Jurkat, Clone E6-1 (cell line): ENCODE data around the gene CCDC169.
A peak's percentile ranks its signal among the peaks of the same experiment; 100 is the strongest.

Experiments used
- DNase-seq: peaks from one replicate; pipeline ENCODE4 v3.0.0-alpha.2; 2011; ENCODE audit warnings: low read depth, low spot score
- H3K4me3 ChIP-seq: 2 replicates; pipeline ENCODE4 v1.5.1; 2011; ENCODE audit warnings: mild to moderate bottlenecking, low read length, control low read depth, moderate library complexity

Gene CCDC169

DNA sequence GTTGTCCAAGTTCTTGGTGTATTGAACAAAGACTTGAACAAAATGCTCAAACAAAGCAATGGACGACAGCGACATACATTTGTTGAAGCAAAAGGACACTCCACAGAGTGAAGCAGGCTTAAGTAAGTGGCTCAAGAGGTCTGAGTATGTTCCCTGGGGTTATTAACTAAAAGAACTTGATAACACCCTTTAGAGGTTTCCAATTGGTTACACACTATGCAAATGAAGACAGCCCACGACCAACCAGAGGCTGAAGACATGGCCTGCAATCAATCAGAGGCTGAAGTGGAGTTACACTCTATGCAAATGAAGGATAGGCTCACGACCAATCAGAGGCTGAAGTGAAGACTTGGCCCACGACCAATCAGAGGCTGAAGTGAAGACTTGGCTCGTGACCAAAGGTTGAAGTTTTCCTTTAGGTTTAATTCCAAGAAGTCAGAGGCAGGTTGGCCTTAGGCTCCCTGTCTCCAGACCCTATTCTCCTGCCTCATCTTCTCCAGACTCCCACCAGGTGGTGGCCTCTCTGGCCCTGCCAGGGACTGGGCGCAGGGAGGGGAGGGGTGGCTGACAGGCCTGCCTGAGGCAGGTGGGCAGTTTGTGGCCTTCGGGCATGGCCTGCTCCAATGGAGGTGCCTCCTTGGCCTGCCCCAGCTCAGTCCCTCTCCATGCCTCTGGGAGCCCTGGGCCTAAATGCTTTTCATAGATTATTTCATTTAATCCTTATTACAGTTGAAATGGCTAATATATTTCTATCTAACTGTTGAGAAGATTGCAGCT, 38.1 kb downstream of the CCDC169 start:
- no peak overlapping the region for H3K4me3 ChIP-seq
- no peak for DNase-seq

GRCh38 chr13:36258831-36259230, 38.8 kb downstream of the CCDC169 start:
- no peak for DNase-seq
- H3K4me3 ChIP-seq: no peak overlapping the region

DNA sequence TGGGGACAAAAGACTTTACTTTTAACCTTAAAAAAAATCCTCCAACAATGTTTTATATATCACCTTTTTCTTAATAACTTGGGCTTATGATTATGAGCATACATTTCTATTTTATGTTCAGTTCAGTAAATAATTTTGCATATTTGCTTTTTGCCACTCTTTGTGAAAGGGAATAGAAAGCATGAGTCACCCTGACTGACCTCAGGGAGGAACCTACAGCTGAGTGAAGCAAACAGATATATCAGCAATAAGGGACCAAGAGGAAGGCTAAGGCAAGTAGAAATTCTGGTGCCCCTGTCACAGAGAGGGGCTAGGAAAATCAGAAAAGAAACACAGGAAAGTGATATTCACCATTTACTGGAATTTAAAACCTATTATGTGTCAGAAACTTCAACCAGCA, 46.1 kb downstream of the CCDC169 start:
- no peak for DNase-seq
- H3K4me3 ChIP-seq: no peak overlapping the region

DNA sequence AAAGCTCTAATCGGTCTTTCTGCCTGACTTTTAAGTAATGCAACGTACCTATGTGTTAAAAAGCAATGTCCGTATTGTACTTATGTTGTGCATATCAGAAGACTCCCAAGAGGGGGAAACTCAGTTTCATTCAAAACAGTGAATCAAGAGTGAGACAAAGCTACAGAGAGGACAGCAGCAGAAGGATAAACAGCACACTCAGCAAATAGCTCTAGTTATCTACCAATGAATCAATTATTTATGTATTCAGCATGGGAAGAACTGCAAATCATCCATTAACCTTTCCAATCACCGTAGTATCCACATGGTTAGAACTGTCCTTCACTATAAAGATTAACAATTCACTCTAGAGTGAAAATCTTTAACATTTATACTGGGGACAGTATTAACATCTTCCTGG, 46.6 kb downstream of the CCDC169 start:
- H3K4me3 ChIP-seq: no peak overlapping the region
- DNase-seq: no peak

DNA sequence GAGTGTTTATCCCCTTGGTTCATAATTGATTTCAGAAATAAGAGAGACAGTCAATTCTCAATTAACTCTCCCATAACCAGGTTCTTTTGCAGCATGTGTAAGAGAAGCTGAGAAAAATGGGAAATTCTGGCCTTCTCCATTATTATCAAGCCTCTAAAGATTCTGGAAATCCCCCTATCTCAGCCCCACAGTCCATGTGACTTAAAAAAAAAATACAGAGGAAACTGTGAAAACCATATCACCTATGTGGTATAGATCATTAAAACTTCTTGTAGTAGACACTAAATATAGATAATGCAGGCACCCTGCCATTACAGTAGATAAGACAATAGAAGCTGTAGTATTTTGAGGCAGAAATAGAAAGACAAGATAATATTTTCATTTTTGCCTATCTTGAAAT, 48.9 kb downstream of the CCDC169 start:
- H3K4me3 ChIP-seq: no peak overlapping the region
- no peak for DNase-seq

DNA sequence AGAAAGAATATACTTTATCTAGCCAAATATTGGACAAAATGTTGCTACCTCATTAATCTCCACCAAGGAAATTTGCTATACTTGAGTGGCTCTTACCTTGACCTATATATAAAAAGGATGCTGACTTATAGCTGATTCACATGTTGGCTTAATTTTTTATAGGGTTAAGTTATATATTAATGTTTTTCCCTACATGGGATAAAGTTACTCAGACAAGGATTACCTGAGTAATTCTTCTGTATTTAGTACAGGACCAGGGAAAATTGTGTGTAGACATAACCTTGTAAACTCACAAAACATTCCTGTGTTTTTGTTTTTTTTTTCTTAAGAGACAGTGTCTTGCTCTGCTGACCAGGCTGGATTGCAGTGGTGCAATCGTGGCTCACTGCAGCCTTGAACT, 52.6 kb downstream of the CCDC169 start:
- DNase-seq: no peak
- no peak overlapping the region for H3K4me3 ChIP-seq

- no peak for DNase-seq
- no peak overlapping the region for H3K4me3 ChIP-seq
Measured at GRCh38 chr13:36244073-36244472, 53.5 kb downstream of the CCDC169 start.

- no peak overlapping the region for H3K4me3 ChIP-seq
- DNase-seq: no peak
Measured at GRCh38 chr13:36242761-36243160, 54.9 kb downstream of the CCDC169 start.

DNA sequence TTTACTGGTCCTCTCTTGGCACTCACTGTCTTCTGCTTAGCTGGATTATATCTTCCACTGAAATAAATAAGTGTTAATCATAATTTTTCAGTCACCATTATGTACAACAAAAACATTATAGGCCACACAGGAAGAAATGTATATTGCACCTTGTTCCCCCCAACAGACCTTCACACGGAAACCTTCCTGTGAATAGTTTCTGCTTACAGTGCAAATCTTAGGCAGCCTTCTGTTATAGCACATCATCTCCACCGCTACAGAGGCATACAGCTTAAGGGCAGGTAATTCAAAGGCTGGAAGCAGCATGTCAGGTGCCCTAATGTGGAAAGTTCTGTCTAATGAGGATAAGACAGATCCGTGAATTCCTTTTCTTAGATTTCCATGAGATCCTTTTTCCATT, 66.4 kb downstream of the CCDC169 start:
- no peak for DNase-seq
- H3K4me3 ChIP-seq: no peak overlapping the region

DNA sequence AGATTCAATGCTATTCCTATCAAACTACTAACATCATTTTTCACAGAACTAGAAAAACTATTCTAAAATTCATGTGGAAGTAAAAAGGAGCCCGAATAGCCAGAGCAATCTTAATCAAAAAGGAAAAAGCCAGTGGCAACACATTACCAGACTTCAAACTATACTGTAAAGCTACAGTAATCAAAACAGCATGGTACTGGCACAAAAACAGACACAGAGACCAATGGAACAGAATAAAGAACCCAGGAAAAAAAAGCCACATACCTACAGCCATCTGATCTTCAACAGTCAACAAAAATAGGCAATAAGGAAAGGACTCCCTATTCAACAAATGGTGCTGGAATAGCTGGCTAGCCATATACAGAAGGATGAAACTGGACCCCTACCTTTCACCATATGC, 72.9 kb downstream of the CCDC169 start:
- no peak for DNase-seq
- no peak overlapping the region for H3K4me3 ChIP-seq

DNA sequence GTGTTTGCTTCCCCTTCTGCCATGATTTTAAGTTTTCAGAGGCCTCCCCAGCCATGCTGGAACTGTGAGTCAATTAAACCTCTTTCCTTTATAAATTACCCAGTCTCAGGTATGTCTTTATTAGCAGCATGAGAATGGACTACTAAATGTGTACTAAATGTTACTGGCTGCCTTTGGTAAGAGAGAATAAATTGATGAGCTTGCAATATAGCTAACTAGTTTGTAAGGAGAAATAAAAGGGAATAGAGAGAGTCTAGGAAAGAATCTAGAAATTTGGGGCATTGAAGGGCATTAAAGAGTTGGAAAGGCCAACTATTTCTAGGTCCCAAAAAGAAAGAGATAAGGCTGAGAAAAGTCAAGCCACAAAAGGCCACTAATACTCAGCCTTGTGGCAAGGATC, 77.7 kb downstream of the CCDC169 start:
- no peak overlapping the region for H3K4me3 ChIP-seq

GRCh38 chr13:36217456-36217855, 80.2 kb downstream of the CCDC169 start:
- no peak overlapping the region for H3K4me3 ChIP-seq
- DNase-seq: peak; percentile 14

More for the DNA sequence above, 77.7 kb downstream of the CCDC169 start:
- no peak for DNase-seq

- DNase-seq: no peak
- no peak within 1 kb of the TSS for H3K4me3 ChIP-seq
Measured at GRCh38 chr13:36214163-36214921, 83.3 kb downstream of the CCDC169 start, which contains the start of gene SOHLH2. TSS of gene SOHLH2 (minus strand) at chr13:36214556. CDS start at chr13:36214526, 30 bp downstream.

DNA sequence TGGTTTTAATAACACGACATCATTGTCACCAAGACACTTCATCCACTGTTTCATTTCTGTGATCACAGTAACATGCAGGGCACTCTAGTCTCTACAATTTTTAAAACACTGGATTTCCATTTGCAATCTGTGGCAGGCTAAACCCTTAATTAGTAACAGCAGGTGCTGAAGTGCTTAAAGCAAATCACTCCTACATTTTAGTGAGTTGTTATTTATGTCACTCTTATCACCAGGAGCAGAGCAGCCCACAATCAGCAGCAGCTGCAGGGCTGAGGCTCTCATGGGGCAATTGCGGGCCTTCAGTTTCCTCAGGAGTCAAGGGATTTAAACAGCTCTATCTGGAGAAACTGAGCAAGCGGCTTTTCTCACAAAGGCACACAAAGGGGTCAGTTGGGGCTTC, 84.8 kb downstream of the CCDC169 start:
- DNase-seq: no peak
- no peak overlapping the region for H3K4me3 ChIP-seq

DNA sequence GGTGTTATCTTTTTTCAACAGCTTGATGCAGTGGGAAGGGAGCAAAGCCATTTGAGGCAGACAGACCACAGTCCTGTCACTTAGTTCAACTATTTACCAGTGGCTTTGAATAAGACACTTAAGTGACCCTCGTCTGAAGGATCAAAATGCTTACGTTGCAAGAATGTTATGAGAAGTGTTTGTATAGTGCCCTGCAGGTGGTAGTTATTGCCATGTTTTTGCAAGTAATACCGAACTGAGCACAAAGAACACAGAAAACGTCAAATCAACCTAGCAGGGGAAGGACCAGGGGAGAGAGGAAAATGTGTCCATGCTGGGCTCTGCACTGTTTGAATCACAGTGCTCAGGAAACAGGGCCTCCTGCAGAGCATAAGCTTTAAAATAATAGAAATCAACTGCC, 86.0 kb downstream of the CCDC169 start:
- no peak overlapping the region for H3K4me3 ChIP-seq
- no peak for DNase-seq

DNA sequence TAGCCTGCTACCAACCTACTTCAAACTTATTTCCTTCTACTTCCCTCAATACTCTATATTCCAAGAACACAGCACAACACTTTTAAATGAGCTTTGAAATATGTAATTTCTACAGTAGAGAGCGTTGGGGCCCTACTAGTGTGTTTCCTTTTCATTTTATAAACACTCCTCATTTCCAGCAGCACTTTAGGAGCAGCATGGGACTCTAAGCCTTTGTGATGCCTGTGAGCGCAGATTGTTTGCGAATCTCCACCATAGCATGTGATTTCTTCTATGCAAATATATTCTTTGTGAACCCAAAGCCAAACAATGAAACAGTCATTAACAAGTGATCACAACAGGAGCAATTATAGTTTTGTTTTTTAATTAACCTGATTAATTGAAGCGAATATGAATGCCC, 86.9 kb downstream of the CCDC169 start:
- H3K4me3 ChIP-seq: no peak overlapping the region
- no peak for DNase-seq

DNA sequence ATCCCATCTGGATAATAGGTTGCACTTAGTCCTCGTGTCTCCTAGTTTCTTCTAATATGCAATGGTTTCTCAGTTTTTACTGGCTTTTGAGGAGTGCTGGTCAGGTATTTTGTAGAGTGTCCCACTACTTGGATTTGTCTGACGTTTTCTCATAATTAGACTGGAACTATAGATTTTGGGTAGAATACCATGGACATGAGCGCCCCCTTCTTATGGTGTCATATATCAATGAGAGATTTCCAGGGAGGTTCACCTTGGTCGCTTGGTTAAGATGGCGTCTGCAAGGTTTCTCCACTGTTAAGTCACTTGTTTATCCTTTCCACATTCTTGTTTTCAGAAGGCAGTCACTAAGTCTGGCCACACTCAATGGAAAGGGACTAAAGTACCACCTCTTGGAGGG, 89.9 kb downstream of the CCDC169 start:
- no peak for DNase-seq
- H3K4me3 ChIP-seq: no peak overlapping the region

- no peak for DNase-seq
- no peak overlapping the region for H3K4me3 ChIP-seq
Measured at GRCh38 chr13:36193151-36193855, 104.3 kb downstream of the CCDC169 start.

GRCh38 chr13:36192166-36192565, 105.4 kb downstream of the CCDC169 start:
- no peak for DNase-seq
- no peak overlapping the region for H3K4me3 ChIP-seq

DNA sequence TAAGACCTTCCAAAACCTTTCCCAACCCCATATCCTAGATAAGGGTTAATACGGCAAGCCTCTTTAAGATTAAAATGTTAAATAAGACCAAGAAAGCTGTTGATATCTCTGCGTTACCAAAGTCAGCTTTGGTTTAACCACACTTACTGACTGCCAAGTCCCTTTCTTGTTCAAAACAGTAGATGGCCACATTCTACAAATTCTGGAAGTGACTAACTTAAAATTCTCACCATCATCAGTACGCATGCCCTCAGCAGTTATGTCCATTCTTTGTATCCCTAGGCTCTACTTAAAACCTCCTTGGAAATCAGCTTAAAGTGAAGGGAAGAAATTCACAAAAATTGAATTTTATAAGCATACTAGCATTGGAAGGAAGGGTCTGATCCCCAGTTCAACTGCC, 106.8 kb downstream of the CCDC169 start:
- DNase-seq: no peak
- H3K4me3 ChIP-seq: no peak overlapping the region
